ENCODE results near the gene TNNT3. TPM values are rescaled to one million over a fixed set of nuclear protein-coding genes. Genes with fewer than 3 reads are reported as not detected.

TNNT3 gene
- total RNA-seq, 2 experiments from 2014 or later, result 2.1 TPM

GRCh38 chr11:1906611-1907423, 12.7 kb upstream of the TNNT3 start:
- Mint-ChIP-seq H3K4me1 (no peaks in the 10 kb centered on the region), H3K4me3 (no peak overlapping the region), H3K9me3 (ENCODE audit: low read depth) (no peaks in the 10 kb centered on the region), H3K27ac (no peak overlapping the region), H3K36me3 (ENCODE audit: low read depth) (no peaks in the 10 kb centered on the region), H3K27me3 (no peaks in the 10 kb centered on the region)
- ChIA-PET CTCF (interaction anchor here (0.6 to 1.3 kb wide), 7 partner anchors 24 to 246 kb away, joined by 3 to 4 read pairs (median 3); no protein-coding TSS in a partner anchor), POLR2A (no interaction called here)
- intact Hi-C loops (cut with DNase I, micrococcal nuclease), result no loop called here
- ATAC-seq, result no peak
- no peak for DNase-seq

- intact Hi-C loops (cut with DNase I, micrococcal nuclease), result no loop called here
- Mint-ChIP-seq H3K9me3 (ENCODE audit: low read depth) (no peaks in the 10 kb centered on the region), H3K4me3 (no peak overlapping the region), H3K27ac (no peak overlapping the region), H3K36me3 (ENCODE audit: low read depth) (no peaks in the 10 kb centered on the region), H3K4me1 (no peaks in the 10 kb centered on the region), H3K27me3 (no peaks in the 10 kb centered on the region)
- POLR2A ChIA-PET, result no interaction called here
- ATAC-seq (no peak), DNase-seq (no peak)
- CTCF ChIA-PET, result interaction anchor here (0.7 to 1.1 kb wide), 2 partner anchors 26 to 396 kb away, joined by 3 to 4 read pairs; no protein-coding TSS in a partner anchor
Measured at GRCh38 chr11:1908618-1909017, 10.9 kb upstream of the TNNT3 start.

GRCh38 chr11:1909524-1909923, 10.0 kb upstream of the TNNT3 start:
- CTCF ChIA-PET, result interaction anchor here (1.1 kb wide), 1 partner anchor 25 kb away, joined by 4 read pairs; no protein-coding TSS in a partner anchor
- no peak overlapping the region for H3K27ac Mint-ChIP-seq
- H3K9me3 Mint-ChIP-seq (ENCODE audit: low read depth), result no peaks in the 10 kb centered on the region

GRCh38 chr11:1912289-1912878, 7.1 kb upstream of the TNNT3 start:
- Mint-ChIP-seq H3K27me3 (peaks cover 12% of the 10 kb centered on the region), H3K4me1 (peaks cover 7% of the 10 kb centered on the region), H3K9me3 (ENCODE audit: low read depth) (no peaks in the 10 kb centered on the region), H3K4me3 (no peak overlapping the region), H3K36me3 (ENCODE audit: low read depth) (no peaks in the 10 kb centered on the region), H3K27ac (no peak overlapping the region)
- DNase-seq (no peak), ATAC-seq (no peak)
- ChIA-PET POLR2A (no interaction called here), CTCF (no interaction called here)
- intact Hi-C loops (cut with DNase I, micrococcal nuclease), result no loop called here

More at GRCh38 chr11:1909524-1909923, 10.0 kb upstream of the TNNT3 start:
- Mint-ChIP-seq H3K4me3 (no peak overlapping the region), H3K36me3 (ENCODE audit: low read depth) (no peaks in the 10 kb centered on the region), H3K27me3 (peaks cover 4% of the 10 kb centered on the region), H3K4me1 (no peaks in the 10 kb centered on the region)
- DNase-seq (no peak), ATAC-seq (no peak)
- intact Hi-C loops (cut with DNase I, micrococcal nuclease), result no loop called here
- POLR2A ChIA-PET, result no interaction called here

- Mint-ChIP-seq H3K36me3 (ENCODE audit: low read depth) (no peaks in the 10 kb centered on the region), H3K27ac (no peak overlapping the region), H3K9me3 (ENCODE audit: low read depth) (no peaks in the 10 kb centered on the region), H3K4me3 (no peak overlapping the region), H3K27me3 (peaks cover 12% of the 10 kb centered on the region), H3K4me1 (peaks cover 7% of the 10 kb centered on the region)
- DNase-seq (no peak), ATAC-seq (no peak)
- ChIA-PET CTCF (no interaction called here), POLR2A (no interaction called here)
- intact Hi-C loops (cut with DNase I, micrococcal nuclease), result loop anchor here in 1 of 2 experiments (2.0 kb wide), 1 partner anchor 21 kb away; no protein-coding TSS in a partner anchor
Measured at GRCh38 chr11:1913271-1914060, 6.0 kb upstream of the TNNT3 start.

- DNase-seq (no peak), ATAC-seq (no peak)
- peaks cover 12% of the 10 kb centered on the region for H3K27me3 Mint-ChIP-seq
- intact Hi-C loops (cut with DNase I, micrococcal nuclease), result loop anchor here (1.0 to 5.0 kb wide), 5 partner anchors 19 to 237 kb away; no protein-coding TSS in a partner anchor
- H3K27ac Mint-ChIP-seq, result no peak overlapping the region
- no peaks in the 10 kb centered on the region for H3K36me3 Mint-ChIP-seq (ENCODE audit: low read depth)
- no peak overlapping the region for H3K4me3 Mint-ChIP-seq
- H3K9me3 Mint-ChIP-seq (ENCODE audit: low read depth), result no peaks in the 10 kb centered on the region
- peaks cover 7% of the 10 kb centered on the region for H3K4me1 Mint-ChIP-seq
- ChIA-PET POLR2A (no interaction called here), CTCF (interaction anchor here (0.6 kb wide), 1 partner anchor 438 kb away, joined by 3 read pairs; no protein-coding TSS in a partner anchor)
Measured at GRCh38 chr11:1915795-1916131, 3.7 kb upstream of the TNNT3 start.

- DNase-seq, result peak; percentile 49
- Mint-ChIP-seq H3K4me1 (peaks cover 7% of the 10 kb centered on the region), H3K9me3 (ENCODE audit: low read depth) (no peaks in the 10 kb centered on the region), H3K27ac (no peak overlapping the region), H3K27me3 (peaks cover 12% of the 10 kb centered on the region), H3K36me3 (ENCODE audit: low read depth) (no peaks in the 10 kb centered on the region), H3K4me3 (no peak overlapping the region)
- ChIA-PET POLR2A (no interaction called here), CTCF (interaction anchor here (0.5 to 1.6 kb wide), 5 partner anchors 15 to 438 kb away, joined by 3 to 11 read pairs (median 4); partner anchors contain the start of gene PRR33)
- peak; percentile 44 for ATAC-seq
- intact Hi-C loops (cut with DNase I, micrococcal nuclease), result loop anchor here (5.0 kb wide), 3 partner anchors 34 to 236 kb away; no protein-coding TSS in a partner anchor
Measured at GRCh38 chr11:1916132-1916985, 3.1 kb upstream of the TNNT3 start.

- peaks cover 7% of the 10 kb centered on the region for H3K4me1 Mint-ChIP-seq
- H3K27me3 Mint-ChIP-seq, result peaks cover 12% of the 10 kb centered on the region
- intact Hi-C loops (cut with DNase I, micrococcal nuclease), result loop anchor here (5.0 kb wide), 3 partner anchors 35 to 235 kb away; no protein-coding TSS in a partner anchor
- no peaks in the 10 kb centered on the region for H3K9me3 Mint-ChIP-seq (ENCODE audit: low read depth)
- no peak overlapping the region for H3K27ac Mint-ChIP-seq
- POLR2A ChIA-PET, result interaction anchor here (0.6 kb wide), 1 partner anchor 171 kb away, joined by 3 read pairs; no protein-coding TSS in a partner anchor
- DNase-seq, result no peak
- CTCF ChIA-PET, result interaction anchor here (0.6 to 1.6 kb wide), 4 partner anchors 26 to 84 kb away, joined by 3 to 11 read pairs (median 4); partner anchors contain the start of gene PRR33
- H3K4me3 Mint-ChIP-seq, result no peak overlapping the region
- H3K36me3 Mint-ChIP-seq (ENCODE audit: low read depth), result no peaks in the 10 kb centered on the region
- ATAC-seq, result peak; percentile 33
Measured at GRCh38 chr11:1916986-1917522, 2.4 kb upstream of the TNNT3 start.

GRCh38 chr11:1917523-1918435, 1.7 kb upstream of the TNNT3 start:
- no peak overlapping the region for H3K27ac Mint-ChIP-seq
- no peak overlapping the region for H3K4me3 Mint-ChIP-seq
- DNase-seq (no peak), ATAC-seq (peak; percentile 33)
- intact Hi-C loops (cut with DNase I, micrococcal nuclease), result loop anchor here (1.0 to 5.0 kb wide), 5 partner anchors 35 to 235 kb away; partner anchors contain the start of gene TNNI2 (in 1 of the 2)
- POLR2A ChIA-PET, result interaction anchor here (0.6 kb wide), 1 partner anchor 172 kb away, joined by 3 read pairs; no protein-coding TSS in a partner anchor
- H3K36me3 Mint-ChIP-seq (ENCODE audit: low read depth), result no peaks in the 10 kb centered on the region
- no peaks in the 10 kb centered on the region for H3K9me3 Mint-ChIP-seq (ENCODE audit: low read depth)
- H3K4me1 Mint-ChIP-seq, result peaks cover 7% of the 10 kb centered on the region
- H3K27me3 Mint-ChIP-seq, result peaks cover 12% of the 10 kb centered on the region
- CTCF ChIA-PET, result interaction anchor here (0.6 to 1.6 kb wide), 7 partner anchors 27 to 83 kb away, joined by 3 to 11 read pairs (median 3); partner anchors contain the start of genes LSP1 and PRR33

All from activated CD4-positive, alpha-beta T cell treated with anti-CD3 and anti-CD28 coated beads for 36 hours (primary cell).